Astrocyte of the cerebellum (primary cell): ENCODE measurements around the gene ARHGAP12.

Source experiments
- DNase-seq: peaks from one replicate; pipeline ENCODE4 v3.0.0-alpha.2; 2011; ENCODE audit warnings: low read depth
- H3K4me3 ChIP-seq: 2 replicates; pipeline ENCODE4 v1.5.1; 2011; ENCODE audit warnings: mild to moderate bottlenecking, low read depth, low read length, moderate library complexity
- CTCF ChIP-seq: IDR thresholded peaks from 2 replicates; pipeline ENCODE4 v1.5.1; 2012; ENCODE audit warnings: low read length, low read depth, moderate library complexity, mild to moderate bottlenecking; ENCODE audit errors: missing control alignments
- in situ Hi-C: cut with HindIII; loops from 2 replicates; pipeline ENCODE4 v1.10.0; 2017; ENCODE audit warnings: low sequenced_read_pairs

Gene ARHGAP12

GRCh38 chr10:31927565-31927883 lies 1.1 kb downstream of the ARHGAP12 start:
- in situ Hi-C loops: no loop called here
- no peak for DNase-seq
- peak overlapping the region; percentile 82 for H3K4me3 ChIP-seq
- no peak for TF ChIP-seq CTCF

GRCh38 chr10:31926765-31927564 lies 1.7 kb downstream of the ARHGAP12 start:
- DNase-seq: no peak
- TF ChIP-seq CTCF: no peak
- H3K4me3 ChIP-seq: peak overlapping the region; percentile 82
- in situ Hi-C loops: no loop called here

- in situ Hi-C loops: no loop called here
- no peak for TF ChIP-seq CTCF
- no peak for DNase-seq
- no peak overlapping the region for H3K4me3 ChIP-seq
Observed at GRCh38 chr10:31926160-31926559, 2.5 kb downstream of the ARHGAP12 start.

- no peak overlapping the region for H3K4me3 ChIP-seq
- TF ChIP-seq CTCF: no peak
- no peak for DNase-seq
- in situ Hi-C loops: loop anchor here (5.0 kb wide), 1 partner anchor 43 kb away; no protein-coding TSS in a partner anchor
Observed at GRCh38 chr10:31924833-31925232, 3.8 kb downstream of the ARHGAP12 start.

- H3K4me3 ChIP-seq: no peak overlapping the region
- TF ChIP-seq CTCF: no peak
- in situ Hi-C loops: loop anchor here (5.0 kb wide), 1 partner anchor 41 kb away; no protein-coding TSS in a partner anchor
- DNase-seq: no peak
Observed at GRCh38 chr10:31923389-31923788, 5.2 kb downstream of the ARHGAP12 start.

GRCh38 chr10:31921031-31921430 lies 7.6 kb downstream of the ARHGAP12 start:
- in situ Hi-C loops: loop anchor here (5.0 kb wide), 1 partner anchor 39 kb away; no protein-coding TSS in a partner anchor
- TF ChIP-seq CTCF: no peak
- DNase-seq: no peak
- H3K4me3 ChIP-seq: no peak overlapping the region
